Heart right ventricle (tissue), 16 donors: Measurements from ENCODE around the gene ZNF423. TPM values are rescaled to one million over a fixed set of nuclear protein-coding genes. Genes with fewer than 3 reads are reported as not detected.

ENCODE experiments used
- ATAC-seq, 8 donors: fragments of 200-7000 bp; cut with Tn5 transposase; one replicate each; pipeline ENCODE4 v1.9.1; 2020; ENCODE audit warnings: mild to moderate bottlenecking in 8 of 8, moderate library complexity in 8 of 8, moderate number of reproducible peaks in 1 of 8
- DNase-seq, 2 donors: peaks; one replicate each; pipeline ENCODE4 v3.0.0-alpha.2; 2020
- H3K27ac ChIP-seq, 10 donors: fragments of 200-600 bp; sonication (generic) in 2 of 10; one replicate each; pipeline versions ENCODE4 v1.5.0 to v1.8.0; 2020 to 2022; ENCODE audit warnings: mild to moderate bottlenecking in 3 of 10
- H3K27me3 ChIP-seq, 7 donors: fragments of 200-600 bp; one replicate each; pipeline ENCODE4 v1.8.0; 2021 to 2022; ENCODE audit warnings: mild to moderate bottlenecking in 2 of 7
- H3K36me3 ChIP-seq, 9 donors: fragments of 200-600 bp; sonication (generic) in 1 of 9; one replicate each; pipeline versions ENCODE4 v1.5.0 to v1.8.0; 2020 to 2022; ENCODE audit warnings: mild to moderate bottlenecking in 2 of 9
- H3K4me1 ChIP-seq, 9 donors: fragments of 200-600 bp; sonication (generic) in 1 of 9; one replicate each; pipeline versions ENCODE4 v1.5.0 to v1.8.0; 2020 to 2022; ENCODE audit warnings: mild to moderate bottlenecking in 4 of 9
- H3K4me3 ChIP-seq, 10 donors: fragments of 200-600 bp; sonication (generic) in 2 of 10; one replicate each; pipeline versions ENCODE4 v1.5.0 to v1.8.0; 2020 to 2022; ENCODE audit warnings: mild to moderate bottlenecking in 7 of 10, moderate library complexity in 2 of 10
- H3K9me3 ChIP-seq, 11 donors: fragments of 200-600 bp in 10 of 11; sonication (generic) in 2 of 11; one replicate each; pipeline versions ENCODE4 v1.5.0 to v1.8.0; 2013 to 2022; ENCODE audit warnings: mild to moderate bottlenecking in 2 of 11, control low read depth in 1 of 11, moderate library complexity in 1 of 11
- CTCF ChIP-seq, 9 donors: fragments of 200-600 bp; sonication (generic) in 2 of 9; IDR thresholded peaks; one replicate each; pipeline versions ENCODE4 v1.5.0 to v1.8.0; 2021 to 2022; ENCODE audit warnings: antibody characterized with exemption in 9 of 9, mild to moderate bottlenecking in 5 of 9, moderate library complexity in 1 of 9
- WGBS, 2 donors: extraction: QIAGEN DNeasy Blood & Tissue Kit; methylation state at CpG; one replicate each; pipeline ENCODE4 v1.1.7; 2013; ENCODE audit warnings: inconsistent platforms in 1 of 2; 5-methylcytosine and 5-hydroxymethylcytosine counted together
- intact Hi-C, 10 donors: fragments of 100-400 bp; cut with DNase I; formaldehyde crosslinking; loops; one replicate each; pipeline versions ENCODE4 v1.11.1 to v1.14.2; 2022
- polyA plus RNA-seq, 2 donors: library from polyadenylated mRNA; stranded (reverse); fragments of 200-250 nt; gene quantifications; one replicate each; pipeline ENCODE4 v1.2.3, GENCODE V29; 2013
- total RNA-seq, 10 donors: library from RNA; stranded (reverse); fragmentation: NEBNext Ultra II Directional in 3 of 10; extraction: Animal tissue kit (Norgen Biotek cat#: 25700) in 3 of 10; gene quantifications; one replicate each; pipeline versions ENCODE4 v1.2.1 to v1.2.4, GENCODE V29; 2021 to 2023
- donor health status: Arrhythmogenic right ventricular cardiomyopathy.
- donor health status: ischemic (EF 13 %, LVEDD 7.1; RV severe dilation, severe dysfunction).
- donor health status: healthy with polysubstance abuse.
- donor health status: DM: no; HTN: yes; CAD: no.
- donor health status: DM: no; HTN: no; CAD: no.
- donor health status: ischemic (EF 25% LVEDD 6.9; RV normal size, moderate dysfunction).
- donor health status: ischemic (EF 25% LVEDD 5.7; RV mildly dilated, moderate dysfunction).
- donor health status: healthy.
- donor health status: DM: yes; HTN: yes; CAD: no.
- donor health status: Ischemic cardiomyopathy.
- donor health status: ischemic (EF 35%, LVEDD 5.7; RV mildly dilated, moderate dysfunction).
- donor health status: nonischemic (EF 11% LVEDD 7.7; RV severe dilation, severe dysfunction).
- donor health status: DM: yes; HTN: yes; CAD: no.
- donor health status: PGD.
- donor health status: ischemic (EF 29% LVEDD 5.4; RV normal size, mild dysfunction).
- donor health status: nonischemic (EF 23%, LVEDD 6.1; RV moderate dilation, normal function).

ZNF423 gene
- total and polyA plus RNA-seq, 12 donors: 2.6 to 10.6 (median 7.0) TPM

- ATAC-seq: no peak
- H3K36me3 ChIP-seq: peaks cover 0 to 22% (median 7%) of the 10 kb centered on the region in 9 donors
- H3K4me3 ChIP-seq: no peak overlapping the region
- no peak for DNase-seq
- peaks cover 0 to 18% (median 3%) of the 10 kb centered on the region in 11 donors for H3K9me3 ChIP-seq
- no peaks in the 10 kb centered on the region for H3K27me3 ChIP-seq
- H3K4me1 ChIP-seq: no peaks in the 10 kb centered on the region
- WGBS, 2 donors: 97% methylated on average over 6 of the region's 6 CpGs
- no peak for TF ChIP-seq CTCF (IDR thresholded peaks at IDR 0.05)
- intact Hi-C loops: no loop called here
- no peak overlapping the region for H3K27ac ChIP-seq
Observed at GRCh38 chr16:49726155-49726554, 129.8 kb downstream of the ZNF423 start.

GRCh38 chr16:49725651-49726050 lies 130.3 kb downstream of the ZNF423 start:
- Histone ChIP-seq H3K36me3 (peaks cover 0 to 19% (median 7%) of the 10 kb centered on the region in 9 donors), H3K27me3 (no peaks in the 10 kb centered on the region), H3K9me3 (peaks cover 0 to 18% (median 3%) of the 10 kb centered on the region in 11 donors), H3K4me3 (no peak overlapping the region), H3K4me1 (no peaks in the 10 kb centered on the region), H3K27ac (no peak overlapping the region)
- no peak for ATAC-seq
- no peak for DNase-seq
- TF ChIP-seq CTCF (IDR thresholded peaks at IDR 0.05): no peak
- 93 to 95% methylated on average over 8 of the region's 8 CpGs for WGBS, 2 donors
- intact Hi-C loops: no loop called here

DNA sequence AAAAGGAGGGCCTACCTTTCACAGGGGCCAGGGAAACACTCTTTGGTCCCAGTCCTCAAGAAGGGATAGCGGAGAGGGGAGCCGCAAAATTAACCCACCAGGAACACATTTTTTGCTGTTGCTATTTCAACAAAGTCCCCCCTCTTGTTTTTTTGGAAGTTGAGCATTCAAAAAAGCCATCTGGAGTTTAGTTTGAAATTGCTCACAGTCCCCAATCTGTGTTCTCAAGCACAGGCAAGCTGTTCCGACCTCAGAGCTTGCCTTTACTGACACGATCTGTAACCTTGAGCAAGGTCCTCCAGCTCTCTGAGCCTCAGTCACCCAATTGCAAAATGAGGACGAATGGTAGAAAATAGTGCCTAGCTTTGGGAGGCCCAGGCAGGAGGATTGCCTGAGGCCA lies 131.1 kb downstream of the ZNF423 start:
- H3K4me3 ChIP-seq: no peak overlapping the region
- ATAC-seq (no peak), DNase-seq (no peak)
- intact Hi-C loops: no loop called here
- 96% methylated on average over 5 of the region's 5 CpGs for WGBS, 2 donors
- no peaks in the 10 kb centered on the region for H3K4me1 ChIP-seq
- H3K27me3 ChIP-seq: no peaks in the 10 kb centered on the region
- no peak for TF ChIP-seq CTCF (IDR thresholded peaks at IDR 0.05)
- no peak overlapping the region for H3K27ac ChIP-seq
- H3K9me3 ChIP-seq: peaks cover 0 to 11% (median 3%) of the 10 kb centered on the region in 11 donors
- peaks cover 0 to 10% (median 1%) of the 10 kb centered on the region in 9 donors for H3K36me3 ChIP-seq

- intact Hi-C loops: no loop called here
- H3K27me3 ChIP-seq: no peaks in the 10 kb centered on the region
- DNase-seq (no peak), ATAC-seq (no peak)
- no peaks in the 10 kb centered on the region for H3K9me3 ChIP-seq
- H3K36me3 ChIP-seq: peaks cover 0 to 2% (median 0%) of the 10 kb centered on the region in 9 donors
- H3K27ac ChIP-seq: no peak overlapping the region
- TF ChIP-seq CTCF (IDR thresholded peaks at IDR 0.05): no peak
- H3K4me1 ChIP-seq: peaks cover 0 to 9% (median 0%) of the 10 kb centered on the region in 9 donors
- no peak overlapping the region for H3K4me3 ChIP-seq
- WGBS, 2 donors: 89 to 100% methylated on average over 1 of the region's 1 CpG
Observed at GRCh38 chr16:49723310-49723709, 132.6 kb downstream of the ZNF423 start.
